HG03108 (cell line): ENCODE results near the gene REM2.

ENCODE experiments used
- ATAC-seq: cut with Tn5 transposase; IDR thresholded peaks from one replicate; pipeline ENCODE4 v1.9.1; 2021; ENCODE audit warnings: moderate library complexity; ENCODE audit not compliant: unreplicated experiment

REM2 gene

GRCh38 chr14:22872033-22872832, 10.8 kb upstream of the REM2 start:
- peak; percentile 0 for ATAC-seq

- ATAC-seq = no peak
Observed at GRCh38 chr14:22872833-22873520, 10.0 kb upstream of the REM2 start.

DNA sequence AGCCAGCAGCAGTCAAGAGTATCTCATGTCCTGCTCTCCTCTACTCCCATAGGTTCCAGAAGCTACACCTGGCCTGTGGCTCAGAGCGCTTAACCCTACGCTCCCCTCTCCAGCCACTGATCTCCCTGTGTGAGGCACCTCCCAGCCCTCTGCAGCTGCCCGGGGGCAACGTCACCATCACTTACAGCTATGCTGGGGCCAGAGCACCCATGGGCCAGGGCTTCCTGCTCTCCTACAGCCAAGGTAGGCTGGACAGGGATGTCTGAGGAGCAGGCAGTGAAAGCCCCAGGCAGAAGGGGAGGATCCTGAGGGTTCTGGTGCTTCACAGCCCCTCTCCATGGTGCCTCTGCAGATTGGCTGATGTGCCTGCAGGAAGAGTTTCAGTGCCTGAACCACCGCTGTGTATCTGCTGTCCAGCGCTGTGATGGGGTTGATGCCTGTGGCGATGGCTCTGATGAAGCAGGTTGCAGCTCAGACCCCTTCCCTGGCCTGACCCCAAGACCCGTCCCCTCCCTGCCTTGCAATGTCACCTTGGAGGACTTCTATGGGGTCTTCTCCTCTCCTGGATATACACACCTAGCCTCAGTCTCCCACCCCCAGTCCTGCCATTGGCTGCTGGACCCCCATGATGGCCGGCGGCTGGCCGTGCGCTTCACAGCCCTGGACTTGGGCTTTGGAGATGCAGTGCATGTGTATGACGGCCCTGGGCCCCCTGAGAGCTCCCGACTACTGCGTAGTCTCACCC, 7.8 kb upstream of the REM2 start:
- ATAC-seq = no peak

DNA sequence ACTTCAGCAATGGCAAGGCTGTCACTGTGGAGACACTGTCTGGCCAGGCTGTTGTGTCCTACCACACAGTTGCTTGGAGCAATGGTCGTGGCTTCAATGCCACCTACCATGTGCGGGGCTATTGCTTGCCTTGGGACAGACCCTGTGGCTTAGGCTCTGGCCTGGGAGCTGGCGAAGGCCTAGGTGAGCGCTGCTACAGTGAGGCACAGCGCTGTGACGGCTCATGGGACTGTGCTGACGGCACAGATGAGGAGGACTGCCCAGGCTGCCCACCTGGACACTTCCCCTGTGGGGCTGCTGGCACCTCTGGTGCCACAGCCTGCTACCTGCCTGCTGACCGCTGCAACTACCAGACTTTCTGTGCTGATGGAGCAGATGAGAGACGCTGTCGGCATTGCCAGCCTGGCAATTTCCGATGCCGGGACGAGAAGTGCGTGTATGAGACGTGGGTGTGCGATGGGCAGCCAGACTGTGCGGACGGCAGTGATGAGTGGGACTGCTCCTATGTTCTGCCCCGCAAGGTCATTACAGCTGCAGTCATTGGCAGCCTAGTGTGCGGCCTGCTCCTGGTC, 7.2 kb upstream of the REM2 start:
- ATAC-seq = no peak

- ATAC-seq = no peak
Observed at GRCh38 chr14:22877000-22877501, 6.0 kb upstream of the REM2 start.

- ATAC-seq = no peak
Observed at GRCh38 chr14:22878271-22879246, 4.5 kb upstream of the REM2 start.

DNA sequence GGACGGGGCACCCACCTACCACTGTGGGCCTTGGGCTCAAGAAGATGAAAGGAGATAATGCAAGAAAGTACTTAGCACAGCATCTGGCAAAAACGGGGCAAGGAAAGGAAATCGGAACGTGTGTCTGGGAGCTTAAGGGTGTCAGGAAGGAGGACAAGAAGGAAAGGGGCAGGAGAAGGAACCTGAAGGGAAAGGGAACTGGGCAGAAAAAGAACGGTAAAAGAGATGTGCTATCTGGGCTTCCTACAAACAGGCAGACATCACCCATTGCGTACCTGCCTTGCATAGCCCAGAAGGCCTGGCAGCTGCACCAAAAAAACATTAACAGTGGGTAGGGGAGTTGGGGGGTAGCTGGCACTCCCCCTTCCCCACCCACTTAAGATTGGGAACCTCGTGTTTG, 958 bp upstream of the REM2 start:
- ATAC-seq = no peak

DNA sequence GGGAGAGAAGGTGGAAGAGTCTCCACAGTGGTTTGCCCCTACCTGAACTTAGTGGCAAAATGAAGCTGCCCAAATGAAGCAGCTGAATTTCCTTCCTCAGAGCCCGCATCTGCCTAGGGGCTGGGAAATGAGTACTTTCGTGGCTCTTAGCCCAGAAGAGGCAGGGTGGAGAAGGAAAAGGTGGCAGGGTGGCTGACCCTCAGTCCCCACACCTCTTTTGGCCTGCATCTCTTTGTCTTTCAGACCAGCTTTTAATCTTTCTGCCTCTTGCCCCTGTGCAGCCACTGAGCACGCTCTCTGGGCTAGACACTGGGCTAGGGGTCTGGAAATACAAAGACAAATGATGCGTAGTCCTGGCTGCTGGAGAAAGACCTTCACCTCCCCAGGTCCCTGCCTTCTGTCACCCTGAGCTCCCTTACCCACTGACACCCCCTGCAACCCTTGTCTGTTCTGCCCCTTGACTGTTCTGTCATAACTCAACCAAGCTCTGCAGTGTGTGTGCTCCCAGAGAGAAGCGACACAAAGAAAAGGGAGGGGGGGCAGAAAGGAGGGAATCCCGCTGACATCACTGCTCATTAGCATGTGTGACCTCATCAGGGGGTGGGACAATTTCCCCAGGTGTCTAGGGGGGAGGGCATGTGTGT, 371 bp upstream of the REM2 start:
- no peak for ATAC-seq

- no peak for ATAC-seq
Observed at GRCh38 chr14:22884076-22884737, 1.2 kb downstream of the REM2 start.

- no peak for ATAC-seq
Observed at GRCh38 chr14:22884738-22885523, 1.9 kb downstream of the REM2 start.

- ATAC-seq = no peak
Observed at GRCh38 chr14:22885975-22886374, 3.0 kb downstream of the REM2 start.

DNA sequence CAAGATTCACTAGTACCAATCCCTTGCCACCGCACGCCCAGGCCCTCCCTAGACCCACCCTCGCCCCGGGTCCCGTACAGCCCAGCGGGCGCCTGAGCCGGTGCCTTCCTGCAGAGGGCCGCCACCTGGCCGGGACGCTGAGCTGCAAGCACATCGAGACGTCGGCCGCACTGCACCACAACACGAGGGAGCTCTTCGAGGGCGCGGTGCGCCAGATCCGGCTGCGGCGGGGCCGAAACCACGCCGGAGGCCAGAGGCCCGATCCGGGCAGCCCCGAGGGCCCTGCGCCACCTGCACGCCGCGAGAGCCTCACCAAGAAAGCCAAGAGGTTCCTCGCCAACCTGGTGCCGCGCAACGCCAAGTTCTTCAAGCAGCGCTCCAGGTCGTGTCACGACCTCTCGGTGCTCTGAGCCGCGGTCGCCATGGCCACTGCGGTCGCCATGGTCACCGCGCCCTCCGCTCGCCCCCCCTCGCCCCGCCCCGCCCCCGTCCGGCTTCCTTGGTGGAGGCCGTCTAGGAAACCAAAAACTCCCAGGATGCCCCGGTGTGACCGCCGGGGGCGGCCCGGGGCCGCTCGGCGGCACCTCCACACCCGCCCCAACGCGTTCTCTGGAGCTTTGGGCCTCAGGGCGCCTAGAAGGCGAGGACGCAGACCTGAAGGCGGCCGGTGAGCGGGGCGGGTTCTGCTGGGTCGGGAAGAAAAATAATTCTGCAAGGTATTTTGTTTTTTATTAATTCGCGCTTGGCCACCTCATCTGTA, 3.7 kb downstream of the REM2 start:
- peak; percentile 45 for ATAC-seq

DNA sequence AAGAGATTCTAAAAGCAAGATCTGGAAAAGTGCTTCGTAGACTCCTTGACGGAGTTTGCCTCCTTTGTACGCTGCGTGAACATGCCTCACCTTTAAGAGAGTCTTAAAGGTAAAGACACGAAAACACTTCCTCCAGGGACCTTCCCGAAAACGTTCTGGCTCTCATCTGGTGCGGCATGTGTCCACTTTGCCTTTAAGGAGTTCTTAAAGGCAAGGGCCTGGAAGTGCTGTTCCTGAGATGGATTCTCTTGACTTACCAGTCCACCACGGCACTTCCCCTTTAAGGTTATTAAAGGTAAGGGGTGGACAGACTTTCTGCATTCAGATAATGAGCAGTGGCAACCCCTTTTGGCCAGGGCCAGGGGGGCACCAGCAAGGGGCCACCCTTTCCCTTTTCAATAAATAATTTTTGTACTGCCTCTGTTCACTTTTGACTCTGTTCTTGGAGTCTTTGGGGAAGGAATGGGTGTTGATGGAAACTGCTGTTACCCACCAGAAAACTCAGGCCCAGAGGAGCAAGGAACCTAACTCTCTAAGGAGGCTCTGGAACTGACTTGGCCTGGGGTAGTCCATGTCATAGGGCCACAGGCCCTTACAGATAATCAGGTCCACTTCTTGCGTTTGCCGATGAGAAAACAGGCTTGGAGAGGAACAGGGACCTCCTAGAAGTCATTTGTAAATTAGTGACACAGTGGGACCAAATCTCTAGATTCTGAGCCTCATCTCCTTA, 4.4 kb downstream of the REM2 start:
- ATAC-seq = peak; percentile 38

GRCh38 chr14:22887990-22888378, 5.0 kb downstream of the REM2 start:
- peak; percentile 32 for ATAC-seq

DNA sequence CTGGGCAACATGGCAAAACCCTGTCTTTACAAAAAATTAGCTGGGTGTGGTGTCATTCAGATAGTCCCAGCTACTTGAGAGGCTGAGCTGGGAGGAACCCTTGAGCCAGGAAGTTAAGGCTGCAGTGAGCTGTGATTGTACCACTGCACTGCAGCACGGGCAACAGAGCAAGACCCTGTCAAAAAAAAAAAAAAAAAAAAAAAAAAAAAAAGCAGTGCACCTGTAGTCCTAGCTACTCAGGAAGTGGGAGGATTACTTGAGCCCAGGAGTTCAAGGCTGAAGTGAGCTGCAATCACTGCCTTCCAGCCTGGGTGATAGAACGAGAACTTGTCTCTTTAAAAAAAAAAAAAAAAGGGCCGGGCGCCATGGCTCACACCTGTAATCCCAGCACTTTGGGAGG, 5.6 kb downstream of the REM2 start:
- ATAC-seq = no peak

- ATAC-seq = no peak
Observed at GRCh38 chr14:22890416-22890815, 7.4 kb downstream of the REM2 start.

GRCh38 chr14:22892488-22892887, 9.5 kb downstream of the REM2 start:
- ATAC-seq = no peak
